DOHH2 (cell line): ENCODE results near the gene ADGRL3.

Experiments
- EZH2phosphoT487 ChIP-seq: fragments of 200-600 bp; sonication (generic); IDR thresholded peaks from 2 replicates; pipeline ENCODE4 v1.6.1; 2017; ENCODE audit warnings: borderline replicate concordance, mild to moderate bottlenecking, antibody characterized with exemption, low read length, moderate library complexity, mixed read lengths
- TF ChIP-seq, protein P1 (sequence below): fragments of 200-600 bp; sonication (generic); IDR thresholded peaks from one replicate; pipeline ENCODE4 v1.5.1; 2014; ENCODE audit warnings: antibody characterized with exemption, mild to moderate bottlenecking, low read depth, low read length; ENCODE audit not compliant: poor library complexity, severe bottlenecking

DNA sequence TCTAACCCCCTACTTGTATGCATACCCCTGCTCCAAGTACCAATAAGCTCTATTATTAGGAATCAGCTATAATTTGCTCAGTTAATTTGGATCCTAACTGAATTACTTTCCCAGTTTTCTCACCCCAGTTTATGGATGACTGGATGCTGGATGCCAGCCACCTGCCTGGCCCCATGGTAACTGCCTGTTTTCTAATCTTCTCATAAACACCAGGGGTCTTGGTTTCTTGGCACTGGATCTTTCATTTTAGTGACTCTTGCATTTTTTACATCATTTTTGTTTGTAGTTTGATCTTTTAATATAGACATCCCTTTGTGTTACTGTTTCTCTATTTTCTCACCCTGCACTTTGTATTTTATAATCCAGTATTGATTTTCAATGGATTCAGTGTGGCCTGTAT lies 246.8 kb downstream of the ADGRL3 start:
- TF ChIP-seq, protein P1, sequence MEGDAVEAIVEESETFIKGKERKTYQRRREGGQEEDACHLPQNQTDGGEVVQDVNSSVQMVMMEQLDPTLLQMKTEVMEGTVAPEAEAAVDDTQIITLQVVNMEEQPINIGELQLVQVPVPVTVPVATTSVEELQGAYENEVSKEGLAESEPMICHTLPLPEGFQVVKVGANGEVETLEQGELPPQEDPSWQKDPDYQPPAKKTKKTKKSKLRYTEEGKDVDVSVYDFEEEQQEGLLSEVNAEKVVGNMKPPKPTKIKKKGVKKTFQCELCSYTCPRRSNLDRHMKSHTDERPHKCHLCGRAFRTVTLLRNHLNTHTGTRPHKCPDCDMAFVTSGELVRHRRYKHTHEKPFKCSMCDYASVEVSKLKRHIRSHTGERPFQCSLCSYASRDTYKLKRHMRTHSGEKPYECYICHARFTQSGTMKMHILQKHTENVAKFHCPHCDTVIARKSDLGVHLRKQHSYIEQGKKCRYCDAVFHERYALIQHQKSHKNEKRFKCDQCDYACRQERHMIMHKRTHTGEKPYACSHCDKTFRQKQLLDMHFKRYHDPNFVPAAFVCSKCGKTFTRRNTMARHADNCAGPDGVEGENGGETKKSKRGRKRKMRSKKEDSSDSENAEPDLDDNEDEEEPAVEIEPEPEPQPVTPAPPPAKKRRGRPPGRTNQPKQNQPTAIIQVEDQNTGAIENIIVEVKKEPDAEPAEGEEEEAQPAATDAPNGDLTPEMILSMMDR = no peak
- TF ChIP-seq EZH2phosphoT487 = no peak
